Right atrium auricular region (tissue), 2 donors: Measurements from ENCODE around the gene RAD51B. TPM values are rescaled to one million over a fixed set of nuclear protein-coding genes. Genes with fewer than 3 reads are reported as not detected.

Source experiments
- DNase-seq: peaks from one replicate; pipeline ENCODE4 v3.0.0-alpha.2; 2019; ENCODE audit warnings: low spot score
- H3K27ac ChIP-seq, 2 donors: fragments of 200-600 bp; sonication (generic); 1 replicate in 1 of 2; 2 replicates in 1 of 2; pipeline ENCODE4 v1.5.1; 2016 to 2019
- H3K27me3 ChIP-seq, 2 donors: fragments of 200-600 bp; sonication (generic); one replicate each; pipeline versions ENCODE4 v1.5.1 to v1.6.0; 2017 to 2019
- H3K36me3 ChIP-seq: fragments of 200-600 bp; sonication (generic); one replicate; pipeline ENCODE4 v1.5.1; 2016
- H3K4me1 ChIP-seq, 2 donors: fragments of 200-600 bp; sonication (generic); one replicate each; pipeline versions ENCODE4 v1.5.1 to v1.6.0; 2017 to 2019
- H3K4me3 ChIP-seq, 2 donors: fragments of 200-600 bp; sonication (generic); 1 replicate in 1 of 2; 2 replicates in 1 of 2; pipeline ENCODE4 v1.5.1; 2017 to 2019; ENCODE audit warnings: mild to moderate bottlenecking in 1 of 2, moderate library complexity in 1 of 2
- H3K9me3 ChIP-seq, 2 donors: fragments of 200-600 bp; sonication (generic); one replicate each; pipeline ENCODE4 v1.5.1; 2019
- total RNA-seq, 2 donors: library from RNA; depleted of rRNA; stranded (reverse); fragments of >200 nt; gene quantifications; one replicate each; pipeline ENCODE4 v1.1.0, GENCODE V29; 2016
- TF ChIP-seq, protein P1 (sequence below), 2 donors: fragments of 200-600 bp; sonication (generic); IDR thresholded peaks; one replicate each; pipeline ENCODE4 v1.5.1; 2019; ENCODE audit warnings: antibody characterized with exemption in 2 of 2

RAD51B gene
- total RNA-seq, 2 donors from 2014 or later, result 1.2 to 1.5 TPM

DNA sequence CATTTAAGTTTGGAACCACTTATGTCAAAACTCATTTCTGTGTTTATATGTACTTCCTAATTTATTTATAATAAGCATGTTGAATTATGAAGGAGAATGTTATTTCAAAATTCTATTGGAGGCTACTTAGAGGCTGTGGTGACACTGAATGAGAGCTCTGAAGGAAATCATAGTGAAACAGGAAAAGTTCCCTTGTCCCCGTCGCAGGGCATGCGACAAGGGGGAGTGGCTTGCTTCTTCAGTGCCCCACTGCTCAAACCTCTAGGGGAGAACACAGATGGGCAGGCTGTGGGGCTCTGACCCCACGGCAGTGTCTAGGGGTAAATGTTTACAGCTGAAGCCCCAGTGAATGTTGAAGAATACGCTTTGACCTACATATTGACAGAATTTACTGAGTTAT is 261.9 kb downstream of the RAD51B start:
- H3K36me3 ChIP-seq, result no peaks in the 10 kb centered on the region
- H3K9me3 ChIP-seq, result no peaks in the 10 kb centered on the region
- DNase-seq, result no peak
- no peaks in the 10 kb centered on the region for H3K4me1 ChIP-seq
- no peak overlapping the region for H3K27ac ChIP-seq
- no peaks in the 10 kb centered on the region for H3K27me3 ChIP-seq
- TF ChIP-seq, protein P1, sequence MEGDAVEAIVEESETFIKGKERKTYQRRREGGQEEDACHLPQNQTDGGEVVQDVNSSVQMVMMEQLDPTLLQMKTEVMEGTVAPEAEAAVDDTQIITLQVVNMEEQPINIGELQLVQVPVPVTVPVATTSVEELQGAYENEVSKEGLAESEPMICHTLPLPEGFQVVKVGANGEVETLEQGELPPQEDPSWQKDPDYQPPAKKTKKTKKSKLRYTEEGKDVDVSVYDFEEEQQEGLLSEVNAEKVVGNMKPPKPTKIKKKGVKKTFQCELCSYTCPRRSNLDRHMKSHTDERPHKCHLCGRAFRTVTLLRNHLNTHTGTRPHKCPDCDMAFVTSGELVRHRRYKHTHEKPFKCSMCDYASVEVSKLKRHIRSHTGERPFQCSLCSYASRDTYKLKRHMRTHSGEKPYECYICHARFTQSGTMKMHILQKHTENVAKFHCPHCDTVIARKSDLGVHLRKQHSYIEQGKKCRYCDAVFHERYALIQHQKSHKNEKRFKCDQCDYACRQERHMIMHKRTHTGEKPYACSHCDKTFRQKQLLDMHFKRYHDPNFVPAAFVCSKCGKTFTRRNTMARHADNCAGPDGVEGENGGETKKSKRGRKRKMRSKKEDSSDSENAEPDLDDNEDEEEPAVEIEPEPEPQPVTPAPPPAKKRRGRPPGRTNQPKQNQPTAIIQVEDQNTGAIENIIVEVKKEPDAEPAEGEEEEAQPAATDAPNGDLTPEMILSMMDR (IDR thresholded peaks at IDR 0.05), result no peak
- H3K4me3 ChIP-seq, result no peak overlapping the region

DNA sequence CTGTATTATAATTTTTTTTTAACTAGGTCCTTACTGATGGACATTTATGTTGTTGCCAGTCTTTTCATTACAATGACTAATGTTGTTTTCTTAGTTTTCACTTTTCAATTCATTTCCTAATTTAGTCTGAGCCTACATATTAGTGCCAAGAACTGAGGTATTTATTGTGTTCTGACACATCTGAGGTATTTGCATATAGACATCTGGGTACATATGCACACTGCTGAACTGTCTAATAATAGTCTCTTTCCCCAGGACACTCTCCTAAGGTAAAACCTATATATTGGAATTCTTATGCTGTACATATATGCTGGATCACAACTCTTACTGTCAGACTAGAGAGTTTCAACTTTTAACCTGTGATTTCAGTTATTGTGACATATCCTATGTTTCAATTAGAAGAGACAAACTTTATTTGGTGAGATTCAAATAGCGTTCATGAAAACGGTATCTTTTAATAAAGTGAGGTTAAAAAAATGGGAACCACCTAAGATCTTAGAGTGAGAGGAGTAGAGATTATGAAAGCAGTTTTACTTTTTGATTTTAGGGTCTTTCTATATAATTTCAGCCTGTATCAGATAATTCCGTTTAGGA is 263.2 kb downstream of the RAD51B start:
- Histone ChIP-seq H3K4me1 (no peaks in the 10 kb centered on the region), H3K4me3 (no peak overlapping the region), H3K27me3 (no peaks in the 10 kb centered on the region), H3K27ac (no peak overlapping the region), H3K9me3 (no peaks in the 10 kb centered on the region), H3K36me3 (no peaks in the 10 kb centered on the region)
- DNase-seq, result no peak
- TF ChIP-seq, protein P1 (IDR thresholded peaks at IDR 0.05), result no peak

DNA sequence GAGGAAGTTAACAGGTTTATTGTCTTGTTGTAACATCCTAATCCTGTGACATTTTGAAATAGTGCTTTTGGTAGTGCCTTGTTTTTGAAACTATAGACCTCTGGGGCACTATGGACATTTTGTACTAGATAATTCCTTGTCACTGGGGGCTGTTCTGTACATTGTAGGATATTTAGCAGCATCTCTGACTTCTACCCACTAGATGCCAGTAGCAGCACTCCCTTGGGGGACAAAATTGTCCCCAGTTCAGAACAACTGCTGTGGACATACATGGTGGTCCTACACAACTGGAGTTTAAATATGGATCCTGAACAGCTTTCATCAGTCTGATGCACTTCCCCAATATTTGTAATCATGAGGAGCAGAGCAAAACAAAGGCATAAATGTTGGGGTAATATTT is 264.7 kb downstream of the RAD51B start:
- Histone ChIP-seq H3K36me3 (no peaks in the 10 kb centered on the region), H3K4me3 (no peak overlapping the region), H3K9me3 (no peaks in the 10 kb centered on the region), H3K27me3 (no peaks in the 10 kb centered on the region), H3K4me1 (no peaks in the 10 kb centered on the region), H3K27ac (no peak overlapping the region)
- TF ChIP-seq, protein P1 (IDR thresholded peaks at IDR 0.05), result peak in 1 of 2 donors; percentile 28
- DNase-seq, result no peak

DNA sequence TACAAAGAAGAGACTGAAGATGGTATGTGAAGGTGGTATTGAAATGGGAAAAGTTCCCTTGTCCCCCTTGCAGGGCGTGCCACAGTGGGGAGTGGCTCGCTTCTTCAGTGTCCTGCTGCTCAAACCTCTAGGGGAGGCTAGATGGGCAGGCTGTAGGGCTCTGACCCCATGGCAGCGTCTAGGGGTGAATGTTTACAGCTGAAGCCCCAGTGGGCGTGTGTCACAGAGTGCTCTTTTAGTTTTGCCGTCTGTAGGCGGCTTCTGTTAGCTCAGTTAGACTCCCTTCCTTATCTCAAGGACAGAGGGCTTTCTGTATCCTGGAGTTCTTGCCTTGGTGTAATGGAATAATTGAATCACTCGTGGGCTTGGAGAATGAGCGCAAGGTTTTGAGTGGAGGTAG is 266.2 kb downstream of the RAD51B start:
- H3K27ac ChIP-seq, result no peak overlapping the region

DNA sequence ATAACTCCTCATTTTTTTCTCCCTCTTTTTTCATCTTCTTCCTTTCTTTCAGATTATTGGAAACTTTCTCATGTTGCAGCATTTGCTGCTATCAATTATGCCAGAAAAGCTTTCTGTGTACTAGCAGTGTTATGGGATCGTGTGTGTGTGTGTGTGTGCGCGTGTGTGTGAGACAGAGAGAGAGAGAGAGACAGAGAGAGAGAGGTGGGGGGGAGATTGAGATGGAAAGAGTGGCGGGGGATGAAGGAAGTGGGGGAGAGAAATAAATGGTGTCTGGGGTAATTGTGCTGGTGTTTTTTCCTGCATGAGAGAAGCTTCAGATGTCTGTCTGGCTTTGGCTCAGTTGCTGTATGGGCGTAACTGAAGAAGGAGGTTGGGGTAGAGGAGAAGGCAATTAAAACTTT is 268.9 kb downstream of the RAD51B start:
- Histone ChIP-seq H3K27ac (no peak overlapping the region), H3K4me3 (no peak overlapping the region), H3K4me1 (no peaks in the 10 kb centered on the region), H3K36me3 (no peaks in the 10 kb centered on the region), H3K9me3 (peaks cover 0 to 6% of the 10 kb centered on the region in 2 donors), H3K27me3 (no peaks in the 10 kb centered on the region)
- DNase-seq, result no peak
- TF ChIP-seq, protein P1 (IDR thresholded peaks at IDR 0.05), result no peak

More for the DNA sequence above, 266.2 kb downstream of the RAD51B start:
- DNase-seq, result no peak
- no peaks in the 10 kb centered on the region for H3K36me3 ChIP-seq
- no peaks in the 10 kb centered on the region for H3K4me1 ChIP-seq
- H3K9me3 ChIP-seq, result no peaks in the 10 kb centered on the region
- H3K4me3 ChIP-seq, result no peak overlapping the region
- no peaks in the 10 kb centered on the region for H3K27me3 ChIP-seq
- TF ChIP-seq, protein P1 (IDR thresholded peaks at IDR 0.05), result no peak

DNA sequence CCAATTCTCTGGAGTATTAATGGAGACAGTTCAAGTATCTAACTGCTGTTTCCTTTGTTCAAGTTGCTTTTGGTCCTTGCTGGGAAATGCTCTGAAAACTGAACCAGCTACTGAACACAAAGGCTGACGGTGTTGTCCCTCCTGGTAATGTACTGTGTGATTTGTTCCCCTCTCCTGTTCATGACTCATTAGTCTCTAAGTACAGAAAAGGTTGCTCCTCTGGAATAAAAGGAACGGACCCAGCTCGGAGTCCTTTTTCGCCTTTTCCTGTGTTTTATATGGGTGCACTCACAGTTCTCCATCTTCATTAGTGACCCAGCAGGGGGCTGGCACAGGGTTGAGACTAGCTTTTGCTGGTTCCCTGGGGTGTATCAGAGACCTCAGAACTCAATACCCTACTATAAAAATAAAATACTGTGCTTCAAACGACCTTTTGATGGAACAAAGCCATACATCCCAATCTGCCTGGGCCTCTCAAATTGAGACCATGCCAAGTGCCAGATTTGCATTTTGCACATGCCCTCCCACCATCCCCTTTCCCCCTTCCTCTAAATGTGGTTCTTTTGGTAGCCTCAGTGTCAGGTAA is 269.7 kb downstream of the RAD51B start:
- Histone ChIP-seq H3K4me1 (no peaks in the 10 kb centered on the region), H3K4me3 (no peak overlapping the region), H3K27me3 (no peaks in the 10 kb centered on the region), H3K27ac (no peak overlapping the region), H3K36me3 (no peaks in the 10 kb centered on the region), H3K9me3 (peaks cover 0 to 6% of the 10 kb centered on the region in 2 donors)
- DNase-seq, result no peak
- TF ChIP-seq, protein P1 (IDR thresholded peaks at IDR 0.05), result no peak
